ELR (cell line): Measurements from ENCODE around the gene MFSD11.
A peak's percentile ranks its signal among the peaks of the same experiment; 100 is the strongest.
"Not testable (repeated sequence)": the region's sequence is repeated elsewhere in the genome, so short reads cannot be mapped to it uniquely, and the experiment has no call there.

ENCODE experiments used
- DNase-seq: peaks from one replicate; pipeline ENCODE4 v3.0.0-alpha.2; 2015; ENCODE audit warnings: low read depth

MFSD11 gene

GRCh38 chr17:76709077-76709950, 28.6 kb upstream of the MFSD11 start:
- DNase-seq: peak; percentile 98

- peak; percentile 54 for DNase-seq
Measured at GRCh38 chr17:76709951-76710862, 27.7 kb upstream of the MFSD11 start.

GRCh38 chr17:76710863-76711611, 26.9 kb upstream of the MFSD11 start, which contains the start of gene MXRA7:
Gene MXRA7 (minus strand): TSS chr17:76710965. CDS start chr17:76710946, 19 bp downstream.
- peak; percentile 87 for DNase-seq

GRCh38 chr17:76712321-76712720, 25.6 kb upstream of the MFSD11 start:
- DNase-seq: not testable (repeated sequence)

- DNase-seq: no peak
Measured at GRCh38 chr17:76713765-76714164, 24.2 kb upstream of the MFSD11 start.

GRCh38 chr17:76714336-76714735, 23.6 kb upstream of the MFSD11 start:
- no peak for DNase-seq

- peak; percentile 79 for DNase-seq
Measured at GRCh38 chr17:76714822-76715495, 23.0 kb upstream of the MFSD11 start.

GRCh38 chr17:76715496-76715830, 22.5 kb upstream of the MFSD11 start:
- DNase-seq: no peak

- DNase-seq: peak; percentile 99
Measured at GRCh38 chr17:76716146-76716838, 21.6 kb upstream of the MFSD11 start.

GRCh38 chr17:76716839-76717215, 21.1 kb upstream of the MFSD11 start:
- DNase-seq: peak; percentile 93

GRCh38 chr17:76718516-76718915, 19.4 kb upstream of the MFSD11 start:
- no peak for DNase-seq

GRCh38 chr17:76720211-76720610, 17.7 kb upstream of the MFSD11 start:
- no peak for DNase-seq

- DNase-seq: no peak
Measured at GRCh38 chr17:76720941-76721340, 17.0 kb upstream of the MFSD11 start.

- DNase-seq: no peak
Measured at GRCh38 chr17:76721463-76721862, 16.5 kb upstream of the MFSD11 start.

- no peak for DNase-seq
Measured at GRCh38 chr17:76722279-76722678, 15.6 kb upstream of the MFSD11 start.

- not testable (repeated sequence) for DNase-seq
Measured at GRCh38 chr17:76722977-76723376, 14.9 kb upstream of the MFSD11 start.

- no peak for DNase-seq
Measured at GRCh38 chr17:76723812-76724211, 14.1 kb upstream of the MFSD11 start.

- peak; percentile 56 for DNase-seq
Measured at GRCh38 chr17:76725580-76726230, 12.2 kb upstream of the MFSD11 start.

GRCh38 chr17:76726231-76726775, 11.6 kb upstream of the MFSD11 start, which contains the start of gene JMJD6:
Gene JMJD6 (minus strand): TSS chr17:76726606. CDS start chr17:76726475, 131 bp downstream.
- DNase-seq: peak; percentile 97
